Activated CD4-positive, alpha-beta T cell treated with anti-CD3 and anti-CD28 coated beads, Interleukin-2, amount 50 U/mL, for 16 hours (primary cell): Measurements from ENCODE around the gene IGBP1.
"Not testable (repeated sequence)": the region's sequence is repeated elsewhere in the genome, so short reads cannot be mapped to it uniquely, and the experiment has no call there.

Experiments
- DNase-seq: peaks from one replicate; pipeline ENCODE4 v3.0.0-alpha.2; 2020

The IGBP1 gene

DNA sequence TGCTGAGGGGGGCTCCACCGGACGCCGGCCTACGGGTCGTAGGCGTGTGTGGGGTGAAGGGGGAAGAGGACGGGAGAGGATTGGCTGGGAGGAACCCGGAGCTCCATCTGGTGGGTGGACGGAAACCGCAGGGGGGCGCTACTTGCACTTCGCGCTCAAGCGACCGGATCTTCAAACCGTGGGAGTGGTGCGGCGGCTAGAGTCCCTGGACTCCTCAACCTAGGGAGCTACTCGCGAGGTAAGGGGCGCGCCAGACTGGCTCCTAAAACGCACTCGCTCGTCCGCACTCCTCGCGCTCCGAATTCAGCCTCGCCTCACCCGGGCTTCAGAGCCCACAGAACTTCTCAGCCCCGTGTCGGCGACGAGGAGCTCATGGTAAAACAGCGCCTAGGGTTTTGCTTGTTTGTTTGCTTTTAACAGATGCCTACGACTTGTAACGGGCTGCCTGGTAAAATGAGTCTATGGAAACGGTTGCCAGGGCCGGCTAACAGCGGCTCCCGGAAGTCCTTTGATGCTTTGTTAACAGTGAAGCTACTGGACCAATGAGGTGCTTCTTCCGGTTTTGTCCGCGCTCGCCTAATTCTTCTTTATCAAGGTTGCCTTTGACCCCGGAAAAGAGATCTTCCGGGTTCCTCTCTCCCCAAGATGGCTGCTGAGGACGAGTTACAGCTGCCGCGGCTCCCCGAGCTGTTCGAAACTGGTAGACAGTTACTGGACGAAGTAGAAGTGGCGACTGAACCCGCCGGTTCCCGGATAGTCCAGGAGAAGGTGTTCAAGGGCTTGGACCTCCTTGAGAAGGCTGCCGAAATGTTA lies at the start of gene IGBP1:
IGBP1 (plus strand) TSS at position 145 of the 813 bp plus-strand sequence; CDS start at position 646, 501 bp downstream.
- DNase-seq: peak; percentile 84

DNA sequence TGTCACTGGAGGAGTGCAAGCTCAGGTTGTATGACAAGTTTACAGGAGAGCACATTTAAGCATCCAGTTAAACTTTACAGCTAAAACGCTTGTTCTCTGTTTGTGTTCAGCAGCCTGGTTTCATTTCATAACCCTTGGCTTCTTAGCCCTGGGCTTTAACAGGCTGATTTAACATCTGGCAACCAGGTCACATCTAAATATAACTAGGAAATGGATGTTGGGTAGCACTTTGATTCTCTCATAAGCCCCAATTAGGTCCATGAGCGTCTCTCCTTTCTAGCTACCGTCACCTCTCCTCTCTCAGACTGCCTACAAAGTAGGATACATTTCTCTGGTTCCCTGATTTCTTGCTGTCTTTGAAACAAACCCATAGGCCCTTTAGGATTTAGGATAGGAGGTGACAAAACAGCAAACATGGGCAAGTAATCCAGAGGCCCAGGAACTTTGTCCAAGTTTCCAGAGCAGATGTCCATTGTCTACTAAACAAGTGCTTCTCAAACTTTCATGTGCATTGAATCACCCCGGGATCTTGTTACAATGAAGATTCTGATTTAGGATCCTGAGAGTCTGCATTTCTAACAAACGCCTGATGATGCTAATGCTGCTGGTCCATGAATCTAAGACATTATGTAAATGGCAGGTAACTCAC lies 48.5 kb upstream of the IGBP1 start:
- DNase-seq: no peak

DNA sequence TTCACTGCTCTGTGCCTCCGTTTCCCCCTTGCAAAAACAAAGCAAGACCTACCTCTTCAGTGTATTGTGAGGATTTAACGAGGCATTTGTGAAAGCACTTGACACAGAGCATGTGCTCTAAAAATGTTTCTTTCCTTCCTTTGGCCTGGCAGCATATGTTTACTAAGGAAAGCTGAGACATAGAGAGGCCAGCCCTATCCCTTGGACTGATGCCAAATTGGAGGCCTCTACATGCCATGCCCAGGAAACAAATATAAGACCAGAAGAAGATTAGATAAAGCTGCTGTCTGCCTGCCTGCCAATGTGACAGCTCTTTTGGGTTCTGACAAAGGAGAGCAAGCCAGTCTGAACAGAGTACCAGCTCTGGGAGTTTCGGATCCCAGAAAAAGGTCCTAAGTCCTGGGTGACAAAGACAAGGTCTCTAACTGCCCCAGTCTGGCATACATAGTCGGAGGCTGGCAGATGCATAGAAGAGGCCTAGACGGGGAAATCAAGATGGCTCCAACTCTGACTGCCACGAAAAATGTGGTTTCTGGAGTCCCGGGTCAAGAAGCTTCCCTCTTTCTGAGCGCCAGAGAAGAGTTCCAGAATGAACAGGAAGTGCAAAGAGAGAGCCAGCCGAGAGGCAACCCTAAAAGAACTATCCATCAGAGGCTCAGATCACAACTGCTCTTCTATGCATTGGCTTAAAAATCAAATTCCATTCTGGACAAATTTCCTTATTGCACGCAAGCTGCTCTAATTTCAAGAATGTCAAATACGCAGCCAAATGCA lies 45.2 kb upstream of the IGBP1 start:
- no peak for DNase-seq

- DNase-seq: no peak
Measured at GRCh38 chrX:70088751-70089150, 44.5 kb upstream of the IGBP1 start.

DNA sequence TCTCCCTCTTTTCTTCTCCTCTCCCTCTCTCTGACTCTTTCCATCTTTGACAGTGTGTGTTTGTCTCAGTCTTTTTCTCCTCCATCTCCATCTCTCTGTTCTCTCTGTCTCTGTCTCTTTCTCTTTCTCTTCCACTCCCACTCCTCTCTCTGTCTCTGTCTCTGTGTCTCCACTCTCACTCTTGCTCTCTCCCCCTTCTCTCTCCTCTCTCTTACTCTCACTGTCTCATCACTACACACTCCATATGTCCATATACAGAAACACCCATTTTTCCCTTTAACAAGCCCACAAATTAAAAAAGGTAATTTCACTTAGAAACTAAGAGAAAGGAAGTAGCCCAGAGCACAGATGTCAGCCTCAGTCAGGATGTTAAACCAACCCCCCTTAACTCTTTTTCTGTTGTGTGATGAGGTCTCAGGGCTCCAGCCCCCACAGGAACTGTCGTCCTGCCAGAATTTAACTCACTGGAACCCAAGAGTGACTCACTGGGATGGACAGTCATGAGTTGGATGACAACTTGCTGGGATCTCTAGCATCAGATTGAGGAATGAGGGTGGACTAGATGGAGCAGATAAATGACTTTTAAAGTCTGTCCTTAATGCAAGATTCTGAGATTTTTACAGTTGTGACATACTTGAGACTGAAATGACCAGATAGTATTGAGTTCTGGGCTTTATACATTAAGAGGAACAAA lies 43.5 kb upstream of the IGBP1 start:
- no peak for DNase-seq

DNA sequence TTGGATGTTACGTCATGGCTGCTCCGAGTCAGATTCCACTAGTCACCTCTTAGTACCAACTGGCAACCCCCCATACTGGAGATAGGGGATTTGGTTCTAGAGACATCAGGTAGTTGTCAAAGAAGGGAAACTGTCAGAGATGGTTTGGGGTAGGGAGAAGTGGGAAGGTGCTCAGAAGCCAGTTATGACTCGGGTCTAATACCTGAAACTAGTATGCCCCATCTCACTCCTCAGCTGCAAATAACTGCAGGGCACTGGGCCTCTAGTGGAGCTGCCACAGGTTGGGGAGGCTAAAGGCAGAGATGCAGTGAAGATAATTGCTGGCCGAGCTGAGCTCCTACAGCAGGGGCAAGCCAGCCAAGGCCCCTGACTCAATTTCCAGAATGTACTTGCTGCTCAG lies 41.0 kb upstream of the IGBP1 start:
- no peak for DNase-seq

DNA sequence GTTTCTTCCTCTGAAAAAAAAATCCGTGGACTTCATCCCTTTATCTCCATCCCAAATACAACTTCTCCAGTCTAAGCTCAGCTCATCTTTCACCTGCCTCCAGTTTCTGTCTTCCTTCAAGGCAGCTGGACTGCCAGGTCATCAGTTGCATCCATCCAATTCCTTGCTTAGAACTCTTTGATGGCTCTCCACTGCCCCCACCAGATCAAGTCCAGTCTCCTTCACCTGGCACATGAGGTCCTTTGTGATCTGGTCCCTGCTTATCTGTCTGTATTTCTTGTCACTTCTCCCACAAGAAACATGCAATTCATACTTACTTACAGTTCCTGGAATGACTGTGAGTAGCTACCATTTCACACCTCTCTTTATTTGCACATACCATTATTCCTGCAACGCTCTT lies 37.2 kb upstream of the IGBP1 start:
- DNase-seq: peak; percentile 3

DNA sequence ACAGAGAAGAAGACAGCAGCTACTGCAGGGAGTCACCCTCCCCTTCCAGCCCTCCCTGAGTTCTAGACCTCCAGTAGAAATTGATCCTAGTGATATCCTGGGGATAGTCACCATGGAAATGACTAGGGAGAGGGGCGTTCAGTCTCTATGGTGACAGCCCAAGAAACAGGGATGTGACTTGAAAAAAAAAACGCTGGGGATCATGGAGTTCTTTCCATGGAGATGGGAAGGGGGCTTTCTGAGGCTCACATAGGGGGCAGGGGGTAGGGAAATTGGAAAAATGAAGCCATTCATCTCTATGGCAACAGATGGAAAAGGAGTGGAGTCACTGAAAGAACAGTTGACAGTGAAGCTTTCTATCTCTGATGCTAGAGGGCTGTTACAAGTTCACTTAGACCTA lies 28.0 kb upstream of the IGBP1 start:
- no peak for DNase-seq

DNA sequence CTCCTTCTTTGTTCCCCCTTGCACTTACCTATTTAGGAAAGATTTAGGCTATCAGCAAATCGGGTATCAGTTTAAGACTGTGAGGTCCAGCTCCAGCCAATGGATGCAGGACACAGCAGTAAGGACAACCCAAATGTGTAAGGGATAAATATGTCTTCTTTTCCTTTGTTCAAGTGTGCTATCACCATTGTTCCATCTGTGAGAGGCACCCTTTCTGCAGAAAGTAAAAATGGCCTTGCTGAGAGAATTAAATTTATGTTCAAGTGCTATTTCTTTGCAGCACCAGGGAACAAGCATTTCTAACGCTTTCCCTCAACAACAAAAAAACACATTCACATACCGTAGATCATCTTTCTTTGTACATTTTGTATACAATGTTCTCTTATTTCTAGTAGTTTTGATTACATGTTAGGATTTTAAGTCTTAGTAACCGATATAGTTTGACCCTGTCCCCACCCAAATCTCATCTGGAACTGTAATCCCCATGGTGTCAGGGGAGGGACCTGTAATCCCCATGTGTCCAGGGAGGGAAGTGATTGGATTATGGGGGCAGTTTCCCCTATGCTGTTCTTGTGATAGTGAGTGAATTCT lies 21.7 kb upstream of the IGBP1 start:
- DNase-seq: not testable (repeated sequence)

DNA sequence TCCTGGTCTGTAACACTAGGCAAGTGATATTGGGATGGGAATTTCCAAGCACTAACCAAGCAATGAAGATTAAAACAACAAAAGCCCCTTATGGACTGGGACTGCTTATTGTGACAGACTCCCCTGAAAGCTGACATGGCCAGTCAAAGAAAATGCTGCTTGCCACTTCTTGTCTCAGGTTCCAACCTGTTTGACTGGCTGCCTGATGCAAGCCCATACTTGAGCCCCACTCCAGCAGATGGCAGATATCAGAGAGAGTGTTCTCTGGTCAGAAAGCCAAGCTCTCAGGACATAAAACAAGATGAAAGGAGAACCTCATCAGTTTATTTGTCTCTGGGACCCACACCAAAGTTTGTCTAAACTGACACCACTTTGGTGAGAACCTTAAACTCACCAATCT lies 15.5 kb upstream of the IGBP1 start:
- no peak for DNase-seq

GRCh38 chrX:70123014-70123413 lies 10.2 kb upstream of the IGBP1 start:
- DNase-seq: not testable (repeated sequence)

DNA sequence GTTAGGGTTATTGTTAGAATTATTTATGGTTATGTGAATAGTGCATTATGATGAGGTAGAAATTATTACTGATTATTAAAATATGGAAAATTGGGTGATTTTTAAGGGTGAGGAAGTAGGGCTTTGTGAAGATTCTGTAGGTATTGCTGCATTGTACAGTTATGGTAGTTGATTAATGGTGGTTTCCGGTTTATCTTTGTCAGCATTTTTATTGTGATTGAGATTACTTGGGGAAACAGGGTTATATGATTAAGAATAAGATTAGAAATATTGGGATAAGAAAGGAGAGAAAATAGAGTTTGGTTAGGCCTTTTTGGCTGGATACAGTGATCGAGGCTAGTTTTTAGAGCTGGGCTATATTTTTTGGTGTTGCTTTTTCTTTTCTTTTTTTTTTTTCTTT lies 8.6 kb upstream of the IGBP1 start:
- no peak for DNase-seq

- no peak for DNase-seq
Measured at GRCh38 chrX:70128071-70128470, 5.2 kb upstream of the IGBP1 start.

DNA sequence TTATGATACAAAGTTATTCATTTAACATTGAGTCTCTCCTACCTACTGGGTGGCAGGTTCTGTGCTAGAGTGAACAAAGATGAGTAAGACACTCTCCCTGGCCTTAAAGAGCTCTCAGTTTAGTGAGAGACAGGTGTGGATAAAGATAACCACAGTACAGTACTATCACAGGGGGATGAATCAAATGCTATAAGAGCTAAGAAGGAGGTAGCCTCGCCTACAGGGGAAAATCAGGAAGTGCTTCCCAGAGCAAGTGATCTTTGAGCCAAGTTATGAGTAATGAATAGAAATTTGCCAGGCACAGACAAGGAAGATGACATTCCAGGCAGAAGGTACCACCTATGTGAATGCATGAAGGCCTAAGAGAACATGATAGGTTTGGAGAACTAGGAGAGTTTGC lies 3.4 kb upstream of the IGBP1 start:
- DNase-seq: no peak

DNA sequence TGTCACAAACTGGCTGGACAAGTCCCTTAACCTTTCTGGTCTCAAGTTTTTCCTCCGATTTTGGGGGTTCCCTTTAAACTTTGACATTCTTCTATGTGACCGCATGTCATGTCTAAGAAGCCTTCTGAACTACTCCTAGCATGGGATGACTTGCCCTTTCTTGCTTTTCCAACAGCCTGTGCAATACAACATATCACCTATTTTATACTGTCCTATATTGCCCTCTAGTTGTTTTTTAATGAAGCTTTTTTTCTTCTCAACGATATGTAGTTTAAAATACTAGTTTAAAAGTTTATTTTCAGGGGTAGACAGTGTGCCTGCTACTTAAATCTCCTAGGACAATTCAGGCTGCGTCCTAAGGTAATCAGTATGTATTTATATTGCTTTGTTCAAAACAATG lies 1.0 kb upstream of the IGBP1 start:
- DNase-seq: no peak

DNA sequence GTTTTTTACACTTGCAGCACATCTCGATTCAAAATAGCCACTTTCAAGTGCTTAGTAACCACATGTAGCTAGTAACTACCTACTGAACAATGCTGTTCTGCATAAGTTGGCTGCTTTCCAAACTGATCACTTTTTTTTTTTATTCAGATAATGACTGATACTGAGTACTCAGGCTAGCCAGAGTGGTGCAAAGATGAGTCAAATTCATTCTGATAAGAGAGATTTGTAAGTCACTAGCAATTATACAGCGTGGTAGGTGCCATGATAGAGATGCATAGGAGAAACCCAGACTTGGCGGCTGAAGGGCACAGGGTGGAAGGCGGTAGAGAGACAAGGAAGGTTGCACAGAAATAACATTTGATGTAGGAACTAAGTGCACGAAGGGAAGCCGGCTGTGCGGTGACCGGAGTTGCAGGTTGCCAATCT lies 357 bp upstream of the IGBP1 start:
- DNase-seq: peak; percentile 60

GRCh38 chrX:70134116-70134477 lies 850 bp downstream of the IGBP1 start:
- DNase-seq: no peak

DNA sequence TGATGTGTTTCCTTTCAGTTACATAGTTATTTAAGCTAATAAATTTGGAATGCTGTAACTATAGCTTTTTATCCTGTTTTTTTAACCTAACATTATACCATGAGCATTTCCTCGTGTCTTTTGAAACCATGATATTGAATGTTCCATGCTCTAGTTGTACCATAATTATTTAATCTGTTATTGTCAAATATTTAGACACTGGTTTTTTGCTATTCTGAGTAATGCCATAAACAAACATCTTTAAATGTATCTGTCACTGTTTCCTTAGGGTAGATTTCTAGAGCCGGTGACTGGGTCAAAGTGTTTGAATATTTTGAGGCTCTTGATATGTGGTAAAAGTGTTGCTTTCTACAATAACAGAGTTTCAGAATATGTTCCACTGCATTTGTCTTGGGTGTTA lies 5.4 kb downstream of the IGBP1 start:
- DNase-seq: no peak

DNA sequence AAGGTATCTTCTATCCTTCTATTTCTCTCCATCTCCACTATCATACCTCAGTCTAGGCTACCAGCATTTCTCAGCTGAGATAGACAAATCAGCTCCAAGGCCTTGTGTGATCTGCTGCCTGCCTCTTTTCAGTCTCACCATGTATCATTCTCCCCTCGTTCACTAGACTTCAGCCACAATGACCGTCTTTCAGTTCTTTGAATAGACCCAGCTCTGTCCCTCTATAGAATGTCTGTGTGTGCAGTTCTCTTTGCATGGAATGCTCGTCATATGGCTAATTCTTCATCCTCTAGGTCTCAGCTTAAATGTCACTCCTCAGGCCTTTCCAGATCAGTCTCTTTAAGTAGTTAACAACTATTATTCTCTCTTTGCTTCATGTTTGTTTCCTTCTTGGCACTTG lies 6.5 kb downstream of the IGBP1 start:
- DNase-seq: no peak

DNA sequence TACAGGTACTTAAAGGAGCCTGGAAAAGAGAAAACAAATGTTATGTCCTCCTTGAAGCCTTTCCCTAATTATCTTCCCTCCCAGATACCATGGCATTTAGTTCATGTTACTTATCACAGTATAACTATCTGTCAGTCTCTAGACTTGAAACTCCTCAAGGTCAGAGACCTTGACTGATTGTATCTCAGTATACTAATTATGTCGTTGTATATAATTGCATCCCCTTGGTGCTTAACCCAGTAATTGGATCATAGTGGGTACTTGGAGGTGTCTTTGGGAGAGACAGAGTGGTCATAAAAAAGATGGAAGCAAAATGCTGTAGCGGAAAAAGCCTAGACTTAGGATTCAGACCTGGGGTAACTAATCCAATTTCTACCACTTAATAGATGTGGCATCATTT lies 8.1 kb downstream of the IGBP1 start:
- no peak for DNase-seq

GRCh38 chrX:70166601-70167590 lies 33.6 kb downstream of the IGBP1 start:
- no peak for DNase-seq
